ENCODE data around the gene SLC66A3.
A peak's percentile ranks its signal among the peaks of the same experiment; 100 is the strongest.

SLC66A3 gene

DNA sequence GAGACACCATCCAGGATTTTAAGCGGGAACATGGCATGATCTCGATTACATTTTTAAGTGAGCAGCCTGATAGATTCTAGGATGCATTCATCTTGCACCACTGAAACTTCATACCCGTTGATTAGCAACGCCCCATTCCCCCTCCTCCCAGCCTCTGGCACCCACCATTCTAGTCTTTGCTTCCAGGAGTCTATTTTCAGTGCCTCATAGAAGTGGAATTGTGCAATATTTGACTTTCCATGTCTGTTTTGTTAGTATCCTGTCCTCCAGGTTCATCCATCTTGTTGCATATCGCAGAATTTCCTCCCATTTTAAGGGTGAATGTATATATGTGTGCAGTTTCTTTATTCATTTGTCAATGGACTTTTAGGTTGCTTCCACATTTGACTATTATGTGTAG is 20.9 kb upstream of the SLC66A3 start:
- no peak for DNase-seq (ENCODE audit: low spot score)

DNA sequence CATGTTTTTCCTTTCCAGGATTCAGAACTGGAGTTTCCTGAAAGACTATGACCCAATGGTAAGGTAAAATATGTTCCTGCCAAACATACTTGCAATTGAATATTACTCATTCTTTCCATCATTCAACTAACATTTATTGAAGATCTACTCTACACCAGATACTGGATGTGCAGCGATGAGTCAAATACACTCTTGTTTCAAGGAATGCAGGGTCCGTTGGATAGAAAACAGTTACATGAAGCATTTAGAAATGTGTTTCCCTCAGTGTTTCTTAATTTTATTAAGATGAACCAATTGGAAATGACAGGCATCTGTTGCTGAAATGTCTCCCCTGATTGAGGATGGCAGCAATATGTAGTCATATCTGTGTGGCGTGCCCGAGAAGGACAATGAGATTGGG is 14.8 kb upstream of the SLC66A3 start:
- no peak for DNase-seq (ENCODE audit: low spot score)

- no peak for DNase-seq (ENCODE audit: low spot score)
These were observed 13.9 kb upstream of the SLC66A3 start for GRCh38 chr2:11141319-11141718.

GRCh38 chr2:11142330-11142729 is 12.9 kb upstream of the SLC66A3 start:
- no peak for DNase-seq (ENCODE audit: low spot score)

- no peak for DNase-seq (ENCODE audit: low spot score)
These were observed 12.3 kb upstream of the SLC66A3 start for GRCh38 chr2:11142987-11143386.

- no peak for DNase-seq (ENCODE audit: low spot score)
These were observed 11.1 kb upstream of the SLC66A3 start for GRCh38 chr2:11144077-11144737.

GRCh38 chr2:11144738-11145079 is 10.6 kb upstream of the SLC66A3 start:
- DNase-seq (ENCODE audit: low spot score), result no peak

DNA sequence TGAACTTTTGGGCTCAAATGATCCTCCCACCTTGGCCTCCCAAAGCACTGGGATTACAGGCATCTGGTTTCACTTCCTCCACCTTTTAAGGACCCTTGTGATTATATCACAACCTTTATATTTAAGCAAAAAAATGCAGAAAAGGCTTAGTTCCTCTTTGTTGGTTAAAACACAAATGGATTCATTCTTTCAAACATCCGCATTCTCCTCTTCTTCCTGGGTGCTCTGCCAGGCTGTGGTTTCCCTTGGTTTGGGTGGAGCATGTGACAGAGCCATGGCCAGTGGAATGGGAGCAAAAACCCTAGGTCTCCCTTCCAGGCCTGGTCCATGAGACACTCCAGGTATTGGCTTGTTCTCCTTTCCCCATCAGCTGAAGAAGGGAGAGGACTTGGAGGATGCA is 9.9 kb upstream of the SLC66A3 start:
- no peak for DNase-seq (ENCODE audit: low spot score)

DNA sequence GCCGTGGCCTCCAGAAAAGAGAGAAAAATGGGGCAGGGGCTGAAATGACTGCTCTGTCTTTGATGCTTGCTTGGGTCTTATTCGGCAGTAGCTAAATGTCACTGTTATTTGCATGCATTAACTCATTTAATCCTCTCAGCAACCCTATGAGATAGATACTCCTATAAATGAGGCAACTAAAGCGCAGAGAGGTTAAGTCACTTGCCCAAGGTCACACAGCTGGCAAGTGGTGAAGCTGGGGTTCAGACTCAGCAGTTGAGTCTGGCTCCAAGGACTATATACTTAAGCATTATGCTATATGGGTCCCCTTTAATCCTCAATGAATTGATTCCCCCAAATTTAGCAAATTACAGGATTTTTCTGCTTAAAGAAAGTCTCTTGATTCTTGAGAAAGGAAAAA is 9.2 kb upstream of the SLC66A3 start:
- DNase-seq (ENCODE audit: low spot score), result no peak

DNA sequence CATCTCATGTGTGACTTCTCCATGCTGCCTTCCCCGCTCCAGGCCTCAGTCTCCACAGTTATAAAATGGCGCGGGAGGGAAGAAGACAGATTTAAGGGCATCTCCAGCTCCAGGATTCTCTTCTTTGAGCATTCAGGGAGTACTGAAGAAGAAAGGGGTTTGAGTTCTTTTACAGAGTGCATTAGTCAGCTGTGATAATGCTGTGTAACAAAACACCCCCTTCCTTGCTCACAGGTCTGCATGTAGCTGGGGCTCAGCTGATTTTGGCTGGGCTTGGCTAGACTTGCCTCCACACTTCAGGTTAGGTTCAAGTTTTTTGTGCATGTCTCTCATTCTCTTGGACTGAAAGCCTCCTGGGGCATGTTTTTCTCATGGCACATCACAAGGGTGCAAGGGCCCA is 8.0 kb upstream of the SLC66A3 start:
- no peak for DNase-seq (ENCODE audit: low spot score)

DNA sequence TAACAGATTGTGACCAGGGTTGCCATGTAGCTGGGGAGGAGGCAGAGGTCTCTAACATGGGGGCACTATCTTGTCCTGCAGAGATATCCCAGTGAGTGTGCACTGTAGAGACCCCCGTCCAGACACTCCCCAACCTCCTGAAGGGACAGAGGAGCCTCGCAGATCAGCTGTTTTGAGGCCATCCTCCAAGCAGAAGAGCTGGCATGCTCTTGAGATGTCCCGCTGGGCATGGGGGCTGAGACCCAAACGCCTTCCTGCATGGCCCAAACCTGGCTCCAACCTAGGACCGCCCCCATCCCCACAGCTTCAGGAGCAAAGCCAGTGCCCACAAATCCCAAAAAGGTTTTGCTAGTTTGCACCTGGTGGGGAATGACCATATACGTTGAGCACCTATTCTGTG is 2.7 kb upstream of the SLC66A3 start:
- DNase-seq (ENCODE audit: low spot score), result no peak

DNA sequence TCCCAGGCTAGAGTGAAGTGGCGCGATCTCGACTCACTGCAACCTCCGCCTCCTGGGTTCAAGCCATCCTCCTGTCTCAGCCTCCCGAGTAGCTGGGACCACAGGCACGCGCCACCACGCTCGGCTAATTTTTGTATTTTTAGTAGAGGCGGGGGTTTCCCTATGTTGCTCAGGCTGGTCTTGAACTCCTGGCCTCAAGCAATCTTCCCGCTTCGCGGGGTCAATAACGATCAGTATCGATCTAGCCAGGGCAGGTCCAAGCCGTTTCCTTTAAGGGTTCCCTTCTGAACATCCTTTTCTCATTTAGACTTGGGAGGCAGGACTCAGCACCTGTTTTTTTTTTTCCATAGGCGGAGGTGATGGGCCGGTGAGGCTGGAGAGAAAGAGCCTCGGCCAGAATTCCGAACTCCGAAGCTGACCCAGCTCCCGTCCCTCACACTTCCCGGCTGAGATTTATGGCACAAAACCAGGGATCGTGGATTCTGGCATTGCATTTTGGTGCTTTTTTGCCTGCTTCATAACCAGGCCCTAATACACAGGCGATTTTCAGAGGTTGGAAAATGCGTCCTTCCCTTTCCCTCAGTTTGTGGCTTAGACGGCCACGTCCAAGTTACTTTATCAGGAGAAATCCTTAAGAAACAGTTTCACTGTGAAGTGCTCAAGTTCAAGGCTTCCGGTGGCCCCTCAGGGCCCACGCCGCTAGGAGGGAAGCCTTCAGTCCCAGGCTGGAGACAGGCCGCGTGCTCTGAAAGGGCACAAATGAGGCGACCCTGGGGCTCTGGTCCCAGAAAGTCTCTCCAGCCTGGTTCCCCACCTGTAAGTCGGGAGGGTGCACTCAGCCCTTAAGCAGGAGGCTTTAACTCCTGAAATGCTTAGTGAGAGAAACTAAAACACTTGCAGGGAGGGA is 998 bp upstream of the SLC66A3 start:
- no peak for DNase-seq (ENCODE audit: low spot score)

DNA sequence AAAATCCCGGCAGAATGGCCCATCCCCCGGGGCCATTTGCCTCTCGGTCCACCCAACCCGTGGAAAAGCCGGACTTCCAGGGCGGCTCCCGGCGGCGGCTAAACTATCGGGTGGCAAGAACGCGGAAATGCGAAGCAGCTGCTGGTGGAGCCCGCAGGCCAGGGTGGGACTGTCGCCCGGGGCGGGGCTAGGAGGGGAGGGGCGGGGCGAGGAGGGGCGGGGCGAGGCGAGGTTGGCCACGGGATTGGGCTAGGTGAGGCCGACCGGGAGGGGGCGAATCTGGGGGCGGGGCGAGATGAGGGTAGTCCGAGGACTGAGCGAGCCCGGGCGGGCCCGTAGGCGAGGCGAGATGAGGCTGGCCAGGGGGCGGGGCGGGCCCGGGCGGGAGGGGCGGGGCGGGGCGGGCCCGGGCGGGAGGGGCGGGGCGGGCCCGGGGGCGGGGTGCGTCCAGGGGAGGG is 315 bp upstream of the SLC66A3 start:
- DNase-seq (ENCODE audit: low spot score), result peak; percentile 99

- DNase-seq (ENCODE audit: low spot score), result no peak
These were observed 1.3 kb downstream of the SLC66A3 start for GRCh38 chr2:11156396-11157075.

DNA sequence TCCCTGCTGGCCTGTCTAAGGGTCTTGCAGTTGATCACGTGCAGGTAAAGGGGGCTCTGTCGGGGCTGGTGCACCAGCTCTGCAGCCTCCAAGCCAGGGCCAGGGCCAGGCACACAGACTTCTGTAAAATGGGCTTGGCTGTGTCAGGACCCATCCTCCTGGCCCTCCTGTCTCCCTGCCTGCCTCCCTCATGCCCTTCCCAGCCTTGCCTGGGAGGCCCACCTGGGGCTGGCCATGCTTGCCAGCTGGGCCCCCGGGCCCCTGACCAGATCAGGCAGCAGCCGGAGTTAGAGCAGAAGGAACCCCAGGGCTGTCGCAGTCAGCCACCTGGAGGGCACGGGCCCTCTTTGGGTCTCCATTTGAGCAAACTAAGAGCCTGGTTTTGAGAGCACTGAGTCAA is 2.0 kb downstream of the SLC66A3 start:
- no peak for DNase-seq (ENCODE audit: low spot score)

- no peak for DNase-seq (ENCODE audit: low spot score)
These were observed 2.5 kb downstream of the SLC66A3 start for GRCh38 chr2:11157731-11158130.

DNA sequence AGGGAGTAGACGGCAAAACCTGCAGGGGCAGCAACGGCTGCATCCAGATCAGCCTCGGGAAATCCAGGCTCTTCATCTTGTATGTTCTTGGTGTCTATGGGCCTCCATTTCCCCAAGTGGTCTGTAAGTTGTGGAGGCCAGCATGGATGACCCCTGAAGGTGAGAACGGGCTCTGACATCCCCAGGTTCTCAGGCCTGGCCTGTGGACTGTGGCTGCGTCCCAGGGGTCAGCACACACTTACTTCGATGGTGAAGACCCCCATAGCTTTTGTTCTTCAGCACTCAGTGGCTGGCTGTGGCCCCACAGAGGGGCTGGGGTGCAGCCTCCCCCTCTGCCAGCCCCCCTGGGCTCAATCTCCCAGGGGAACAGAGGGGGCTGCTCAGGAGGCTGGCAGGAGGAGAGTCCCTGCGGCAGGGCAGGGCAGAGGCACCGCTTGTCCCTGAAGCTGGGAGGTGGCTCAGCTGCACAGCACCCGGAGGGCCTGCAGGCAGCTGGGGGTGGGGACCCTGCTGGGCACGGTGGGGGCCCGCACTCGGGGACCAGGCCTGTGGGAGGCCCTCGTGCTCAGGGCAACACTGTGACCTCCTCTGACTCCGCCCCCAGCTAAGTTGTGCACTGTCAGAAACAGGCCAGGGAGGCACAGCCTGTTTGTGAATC is 3.8 kb downstream of the SLC66A3 start:
- no peak for DNase-seq (ENCODE audit: low spot score)

GRCh38 chr2:11159574-11160170 is 4.4 kb downstream of the SLC66A3 start:
- DNase-seq (ENCODE audit: low spot score), result no peak

DNA sequence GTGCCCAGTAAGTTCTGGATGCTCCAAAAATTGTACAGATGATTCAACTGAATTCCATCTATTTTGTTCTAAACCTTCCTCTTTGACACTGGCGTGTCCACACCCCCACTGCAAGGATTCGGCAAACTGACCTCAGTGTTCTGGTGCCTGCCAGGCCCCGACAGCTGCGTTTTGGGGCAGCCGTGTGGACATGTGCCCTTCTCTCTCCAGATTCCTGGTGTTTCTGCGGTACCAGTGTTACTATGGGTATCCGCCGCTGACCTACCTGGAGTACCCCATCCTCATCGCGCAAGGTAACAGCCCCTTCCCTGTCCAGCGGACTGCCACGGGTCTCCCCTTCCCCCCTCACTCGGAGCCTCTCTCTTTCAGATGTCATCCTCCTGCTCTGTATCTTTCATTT is 5.0 kb downstream of the SLC66A3 start:
- DNase-seq (ENCODE audit: low spot score), result no peak

GRCh38 chr2:11160731-11161455 is 5.6 kb downstream of the SLC66A3 start:
- no peak for DNase-seq (ENCODE audit: low spot score)

- no peak for DNase-seq (ENCODE audit: low spot score)
These were observed 6.5 kb downstream of the SLC66A3 start for GRCh38 chr2:11161747-11162146.

Data from D341Med (cell line).